Measurements from ENCODE around the gene SLC16A14.

- TF ChIP-seq FOXJ3 (CRISPR knock-in tag; IDR thresholded peaks at IDR 0.05) (no peak), GABPA (IDR thresholded peaks at IDR 0.05; ENCODE audit: low read depth) (no peak), CHD2 (IDR thresholded peaks at IDR 0.05; ENCODE audit: low read length, partially characterized antibody) (no peak), MAX (IDR thresholded peaks at IDR 0.05; ENCODE audit: low read depth) (no peak), RAD21 (IDR thresholded peaks at IDR 0.05; ENCODE audit: low read length) (no peak), GATA2 (CRISPR knock-in tag; IDR thresholded peaks at IDR 0.05) (no peak), RXRA (IDR thresholded peaks at IDR 0.05; ENCODE audit: borderline replicate concordance, low read depth) (no peak), RFX5 (IDR thresholded peaks at IDR 0.05; ENCODE audit: low read length) (no peak)
- TF ChIP-seq, protein P1, sequence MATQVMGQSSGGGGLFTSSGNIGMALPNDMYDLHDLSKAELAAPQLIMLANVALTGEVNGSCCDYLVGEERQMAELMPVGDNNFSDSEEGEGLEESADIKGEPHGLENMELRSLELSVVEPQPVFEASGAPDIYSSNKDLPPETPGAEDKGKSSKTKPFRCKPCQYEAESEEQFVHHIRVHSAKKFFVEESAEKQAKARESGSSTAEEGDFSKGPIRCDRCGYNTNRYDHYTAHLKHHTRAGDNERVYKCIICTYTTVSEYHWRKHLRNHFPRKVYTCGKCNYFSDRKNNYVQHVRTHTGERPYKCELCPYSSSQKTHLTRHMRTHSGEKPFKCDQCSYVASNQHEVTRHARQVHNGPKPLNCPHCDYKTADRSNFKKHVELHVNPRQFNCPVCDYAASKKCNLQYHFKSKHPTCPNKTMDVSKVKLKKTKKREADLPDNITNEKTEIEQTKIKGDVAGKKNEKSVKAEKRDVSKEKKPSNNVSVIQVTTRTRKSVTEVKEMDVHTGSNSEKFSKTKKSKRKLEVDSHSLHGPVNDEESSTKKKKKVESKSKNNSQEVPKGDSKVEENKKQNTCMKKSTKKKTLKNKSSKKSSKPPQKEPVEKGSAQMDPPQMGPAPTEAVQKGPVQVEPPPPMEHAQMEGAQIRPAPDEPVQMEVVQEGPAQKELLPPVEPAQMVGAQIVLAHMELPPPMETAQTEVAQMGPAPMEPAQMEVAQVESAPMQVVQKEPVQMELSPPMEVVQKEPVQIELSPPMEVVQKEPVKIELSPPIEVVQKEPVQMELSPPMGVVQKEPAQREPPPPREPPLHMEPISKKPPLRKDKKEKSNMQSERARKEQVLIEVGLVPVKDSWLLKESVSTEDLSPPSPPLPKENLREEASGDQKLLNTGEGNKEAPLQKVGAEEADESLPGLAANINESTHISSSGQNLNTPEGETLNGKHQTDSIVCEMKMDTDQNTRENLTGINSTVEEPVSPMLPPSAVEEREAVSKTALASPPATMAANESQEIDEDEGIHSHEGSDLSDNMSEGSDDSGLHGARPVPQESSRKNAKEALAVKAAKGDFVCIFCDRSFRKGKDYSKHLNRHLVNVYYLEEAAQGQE (IDR thresholded peaks at IDR 0.05; ENCODE audit: low read depth, low read length), result no peak
- TF ChIP-seq, protein P2, sequence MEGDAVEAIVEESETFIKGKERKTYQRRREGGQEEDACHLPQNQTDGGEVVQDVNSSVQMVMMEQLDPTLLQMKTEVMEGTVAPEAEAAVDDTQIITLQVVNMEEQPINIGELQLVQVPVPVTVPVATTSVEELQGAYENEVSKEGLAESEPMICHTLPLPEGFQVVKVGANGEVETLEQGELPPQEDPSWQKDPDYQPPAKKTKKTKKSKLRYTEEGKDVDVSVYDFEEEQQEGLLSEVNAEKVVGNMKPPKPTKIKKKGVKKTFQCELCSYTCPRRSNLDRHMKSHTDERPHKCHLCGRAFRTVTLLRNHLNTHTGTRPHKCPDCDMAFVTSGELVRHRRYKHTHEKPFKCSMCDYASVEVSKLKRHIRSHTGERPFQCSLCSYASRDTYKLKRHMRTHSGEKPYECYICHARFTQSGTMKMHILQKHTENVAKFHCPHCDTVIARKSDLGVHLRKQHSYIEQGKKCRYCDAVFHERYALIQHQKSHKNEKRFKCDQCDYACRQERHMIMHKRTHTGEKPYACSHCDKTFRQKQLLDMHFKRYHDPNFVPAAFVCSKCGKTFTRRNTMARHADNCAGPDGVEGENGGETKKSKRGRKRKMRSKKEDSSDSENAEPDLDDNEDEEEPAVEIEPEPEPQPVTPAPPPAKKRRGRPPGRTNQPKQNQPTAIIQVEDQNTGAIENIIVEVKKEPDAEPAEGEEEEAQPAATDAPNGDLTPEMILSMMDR (IDR thresholded peaks at IDR 0.05), result no peak
- TF ChIP-seq, protein P3, sequence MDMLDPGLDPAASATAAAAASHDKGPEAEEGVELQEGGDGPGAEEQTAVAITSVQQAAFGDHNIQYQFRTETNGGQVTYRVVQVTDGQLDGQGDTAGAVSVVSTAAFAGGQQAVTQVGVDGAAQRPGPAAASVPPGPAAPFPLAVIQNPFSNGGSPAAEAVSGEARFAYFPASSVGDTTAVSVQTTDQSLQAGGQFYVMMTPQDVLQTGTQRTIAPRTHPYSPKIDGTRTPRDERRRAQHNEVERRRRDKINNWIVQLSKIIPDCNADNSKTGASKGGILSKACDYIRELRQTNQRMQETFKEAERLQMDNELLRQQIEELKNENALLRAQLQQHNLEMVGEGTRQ (IDR thresholded peaks at IDR 0.05; ENCODE audit: borderline replicate concordance, low read depth, low read length), result no peak
Observed at GRCh38 chr2:230085201-230085600, 16.5 kb upstream of the SLC16A14 start.

Measured in SK-N-SH (cell line).